Endometrial microvascular endothelial cells (primary cell): ENCODE data around the gene VPS8. TPM values are rescaled to one million over a fixed set of nuclear protein-coding genes. Genes with fewer than 3 reads are reported as not detected.
"Not testable (repeated sequence)": the region's sequence is repeated elsewhere in the genome, so short reads cannot be mapped to it uniquely, and the experiment has no call there.

Experiments used
- in situ Hi-C: cut with HindIII; loops from 2 replicates; pipeline ENCODE4 v1.10.0; 2017; ENCODE audit warnings: low sequenced_read_pairs, low pct_unique_long_range_greater_than_20kb; ENCODE audit errors: inconsistent ontology term
- total RNA-seq: library from RNA; depleted of rRNA; stranded (reverse); fragments of >200 nt; gene quantifications from one replicate; pipeline ENCODE4 v1.2.3, GENCODE V29; 2015; ENCODE audit errors: inconsistent ontology term

VPS8 gene
- total RNA-seq, 1 donor from 2014 or later, result 34.5 TPM

DNA sequence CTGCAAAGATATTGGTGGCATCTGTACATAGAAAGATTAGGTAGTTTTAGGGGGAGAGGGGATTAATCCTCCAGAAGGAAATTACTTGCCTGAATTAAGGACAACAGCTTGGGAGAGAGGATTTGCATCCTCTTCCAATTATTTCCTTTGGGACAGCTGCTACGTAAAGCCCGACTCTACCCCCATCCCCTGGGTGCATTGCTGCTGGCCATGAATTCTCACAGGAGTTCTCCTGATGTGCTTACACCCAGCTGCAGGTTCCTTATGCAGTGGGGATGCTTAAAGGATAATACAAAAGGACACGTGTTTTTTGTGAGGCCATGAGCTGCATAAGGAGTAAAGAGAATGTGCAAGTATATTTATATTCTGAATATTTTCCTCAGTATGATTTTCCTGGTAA is 132.3 kb downstream of the VPS8 start:
- in situ Hi-C loops, result no loop called here

DNA sequence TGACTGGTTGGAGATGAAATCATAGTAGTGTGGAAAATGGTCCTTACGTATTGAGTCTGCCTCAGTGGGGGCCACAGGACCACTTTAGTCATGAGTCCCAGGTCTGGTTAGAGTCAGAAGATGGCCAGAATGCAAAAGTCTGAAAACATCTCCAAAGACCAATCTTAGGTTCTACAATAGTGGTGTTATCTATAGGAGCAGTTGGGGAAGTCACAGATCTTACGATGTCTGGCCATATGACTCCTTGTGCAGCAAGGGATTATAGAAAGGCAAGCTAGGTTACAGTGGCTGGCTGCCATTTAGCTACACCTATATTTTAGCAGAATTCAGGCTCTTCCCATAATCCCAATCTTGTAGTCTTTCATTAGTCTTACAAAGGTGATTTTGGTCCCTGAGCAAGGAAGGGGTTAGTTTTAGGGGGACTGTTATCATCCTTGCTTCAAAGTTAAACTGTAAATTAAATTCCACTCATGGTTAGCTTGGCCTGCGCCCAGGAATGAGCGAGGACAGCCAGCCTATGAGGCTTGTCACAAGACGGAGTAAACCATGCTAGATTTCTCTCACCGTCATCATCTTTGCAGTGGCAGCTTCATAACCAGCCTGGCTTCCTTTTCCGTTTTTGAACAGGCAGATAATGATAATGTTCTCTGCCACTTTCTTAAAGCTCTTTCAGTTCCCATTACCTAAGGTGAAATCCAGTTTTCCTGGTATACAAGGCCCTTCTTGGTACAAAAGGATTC is 134.1 kb downstream of the VPS8 start:
- in situ Hi-C loops, result no loop called here

GRCh38 chr3:184946917-184947316 is 135.0 kb downstream of the VPS8 start:
- in situ Hi-C loops, result no loop called here

DNA sequence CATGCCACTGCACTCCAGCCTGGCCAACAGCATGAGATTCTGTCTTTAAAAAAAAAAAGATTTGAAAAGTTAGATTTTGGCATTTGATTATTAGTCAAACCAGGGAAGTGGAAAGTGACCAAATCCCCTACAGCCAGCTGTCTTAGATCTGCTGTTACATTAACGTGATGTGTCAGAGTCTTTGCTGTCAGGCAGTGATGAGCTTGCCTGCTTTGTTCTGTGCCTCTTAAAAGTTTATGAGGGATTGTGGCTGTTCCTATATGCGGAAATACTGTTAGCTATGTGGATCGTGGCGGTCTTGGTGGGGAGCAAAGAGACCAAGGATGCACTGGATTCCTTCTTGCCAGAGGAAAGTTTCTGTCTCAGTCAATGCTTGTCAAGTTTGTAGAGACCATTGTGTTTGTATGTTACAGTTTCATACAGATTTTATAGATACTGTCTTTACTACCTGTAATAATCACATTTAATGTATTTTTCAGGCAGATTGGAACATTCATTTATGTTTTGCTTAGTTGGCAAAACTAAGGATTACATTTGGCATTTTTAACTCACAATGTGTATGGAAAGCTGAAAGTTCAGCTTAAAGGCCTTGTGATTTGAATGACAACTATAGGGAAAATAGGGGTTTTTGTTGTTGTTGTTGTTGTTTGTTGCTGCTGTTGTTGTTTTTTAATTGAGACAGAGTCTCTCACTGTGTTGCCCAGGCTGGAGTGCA is 137.4 kb downstream of the VPS8 start:
- in situ Hi-C loops, result no loop called here

- in situ Hi-C loops, result not testable (repeated sequence)
Measured at GRCh38 chr3:184950816-184951215, 138.8 kb downstream of the VPS8 start.

DNA sequence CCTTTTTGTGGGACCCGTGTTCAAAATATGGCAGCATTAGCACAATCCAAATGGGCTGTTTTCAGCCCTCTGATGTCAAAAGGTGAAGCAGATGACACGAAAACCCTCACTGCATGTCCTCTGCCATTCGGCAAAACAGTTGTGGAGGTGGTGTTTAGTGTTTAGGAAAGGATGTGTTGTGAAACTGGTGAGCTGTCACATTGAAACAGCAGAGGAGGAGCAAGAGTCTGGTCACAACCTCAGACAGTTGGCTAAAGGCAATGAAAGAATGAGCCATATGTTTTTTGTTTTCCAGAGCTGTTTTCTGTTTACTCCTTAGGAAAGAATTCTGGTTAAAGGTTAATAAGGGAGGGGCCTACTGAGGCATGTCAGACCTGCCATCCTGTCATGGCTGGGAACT is 140.7 kb downstream of the VPS8 start:
- in situ Hi-C loops, result no loop called here

GRCh38 chr3:184953401-184953800 is 141.4 kb downstream of the VPS8 start:
- in situ Hi-C loops, result no loop called here

GRCh38 chr3:184954251-184954650 is 142.3 kb downstream of the VPS8 start:
- in situ Hi-C loops, result no loop called here

DNA sequence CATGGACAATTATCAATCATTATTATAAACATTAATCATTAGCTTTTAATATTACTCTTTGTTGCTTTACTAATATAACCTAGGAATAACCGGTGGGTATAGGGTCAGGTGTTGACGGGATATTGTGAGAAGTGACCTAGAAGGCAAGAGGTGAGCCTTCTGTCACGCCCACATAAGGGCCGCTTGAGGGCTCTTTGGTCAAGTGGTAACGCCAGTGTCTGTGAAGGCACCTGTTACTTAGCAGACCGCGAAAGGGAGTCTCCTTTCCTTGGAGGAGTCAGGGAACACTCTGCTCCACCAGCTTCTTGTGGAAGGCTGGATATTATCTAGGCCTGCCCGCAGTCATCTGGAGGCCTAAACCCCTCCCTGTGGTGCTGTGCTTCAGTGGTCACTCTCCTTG is 142.9 kb downstream of the VPS8 start:
- in situ Hi-C loops, result not testable (repeated sequence)

DNA sequence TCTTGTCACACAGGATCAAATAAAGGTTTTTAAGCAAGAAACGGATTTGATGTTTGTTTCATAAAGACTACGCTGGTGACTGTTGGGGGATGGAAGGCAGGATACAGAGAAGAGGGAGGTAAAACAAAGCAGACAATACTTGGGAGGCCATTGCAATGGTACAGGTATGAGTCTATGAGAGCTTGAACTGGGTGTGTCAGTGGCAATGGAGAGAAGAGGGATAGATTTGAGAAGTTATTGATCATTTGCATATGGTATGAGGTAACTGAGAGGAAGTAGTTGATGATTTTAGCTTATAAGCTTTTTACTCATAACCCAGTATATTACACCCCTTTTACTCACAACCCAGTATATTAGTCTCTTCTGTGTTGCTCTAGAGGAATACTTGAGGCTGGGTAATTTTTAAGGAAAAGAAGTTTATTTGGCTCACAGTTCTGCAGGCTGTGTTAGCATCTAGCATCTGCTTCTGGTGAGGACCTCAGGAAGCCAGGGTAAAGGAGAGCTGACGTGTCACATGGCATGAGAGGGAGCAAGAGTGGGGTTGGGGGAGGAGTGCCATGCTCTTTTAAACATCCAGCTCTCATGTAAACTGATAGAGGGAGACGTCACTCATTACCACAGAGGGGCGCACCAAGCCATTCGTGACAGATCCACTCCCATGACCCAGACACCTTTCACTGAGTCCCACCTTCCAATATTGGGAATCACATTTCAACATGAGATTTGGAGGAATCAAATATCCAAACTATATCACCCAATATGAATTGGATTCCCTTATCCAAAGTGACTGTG is 153.9 kb downstream of the VPS8 start:
- in situ Hi-C loops, result no loop called here

- in situ Hi-C loops, result no loop called here
Measured at GRCh38 chr3:184968115-184968514, 156.1 kb downstream of the VPS8 start.

DNA sequence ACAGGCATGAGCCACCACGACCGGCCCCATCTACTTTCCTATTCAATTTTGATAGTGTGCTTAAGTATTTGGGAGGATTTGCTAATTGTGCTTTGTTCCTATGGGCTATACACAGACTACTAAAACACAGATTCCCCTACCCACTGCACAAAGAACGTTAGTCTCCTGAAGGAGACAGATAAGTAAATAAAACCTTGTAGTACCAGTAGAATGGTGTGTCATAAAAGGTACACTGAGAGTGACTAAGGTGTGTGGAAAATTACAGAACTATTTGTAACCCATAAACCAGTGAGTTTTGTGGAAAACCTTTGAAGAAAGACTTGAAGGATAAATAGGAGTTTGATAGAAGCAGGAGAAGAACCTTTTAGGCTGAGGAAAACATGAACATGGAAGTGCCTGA is 158.2 kb downstream of the VPS8 start:
- in situ Hi-C loops, result no loop called here

GRCh38 chr3:184977796-184978195 is 165.8 kb downstream of the VPS8 start:
- in situ Hi-C loops, result no loop called here

GRCh38 chr3:184981071-184981470 is 169.1 kb downstream of the VPS8 start:
- in situ Hi-C loops, result no loop called here

DNA sequence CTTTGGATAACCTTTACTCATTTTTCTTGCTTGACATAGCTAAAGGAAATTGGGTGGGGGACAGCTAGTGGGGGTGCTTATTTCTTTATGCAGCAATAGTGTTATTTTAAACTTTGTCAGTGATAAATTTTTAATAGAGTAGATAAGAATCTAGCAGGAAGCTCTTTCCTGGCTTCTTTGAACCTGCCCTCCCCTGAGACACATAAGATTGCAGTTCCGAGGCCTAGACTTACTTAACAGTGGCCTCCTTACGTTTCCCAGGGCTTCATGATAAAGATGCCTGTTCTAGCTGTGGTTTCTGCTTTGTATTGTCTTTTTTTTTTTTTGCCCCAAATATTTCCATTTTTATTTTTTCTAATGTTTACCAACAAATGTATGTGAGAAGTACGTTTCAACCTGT is 170.1 kb downstream of the VPS8 start:
- in situ Hi-C loops, result no loop called here

- in situ Hi-C loops, result no loop called here
Measured at GRCh38 chr3:184985586-184985985, 173.6 kb downstream of the VPS8 start.

GRCh38 chr3:184986366-184986889 is 174.5 kb downstream of the VPS8 start:
- in situ Hi-C loops, result no loop called here

DNA sequence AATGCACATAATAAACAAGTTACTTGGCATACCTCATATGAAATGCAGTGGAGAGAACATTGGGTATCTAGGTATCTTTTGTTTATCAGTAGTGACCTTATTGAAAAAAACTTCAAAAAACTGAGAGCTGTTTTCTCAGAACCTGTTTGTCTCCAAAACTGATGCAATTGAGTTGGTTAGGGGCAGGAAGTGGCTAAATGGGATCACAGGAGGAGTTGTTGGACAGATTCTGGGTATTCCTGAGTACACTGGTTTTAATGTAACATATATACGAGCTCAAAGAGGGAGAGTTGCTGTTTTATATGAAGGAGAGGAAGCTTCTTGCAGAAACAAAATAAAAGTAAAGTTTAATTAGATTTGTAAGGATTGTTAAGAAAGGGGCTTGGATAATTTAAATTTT is 181.4 kb downstream of the VPS8 start:
- in situ Hi-C loops, result no loop called here

DNA sequence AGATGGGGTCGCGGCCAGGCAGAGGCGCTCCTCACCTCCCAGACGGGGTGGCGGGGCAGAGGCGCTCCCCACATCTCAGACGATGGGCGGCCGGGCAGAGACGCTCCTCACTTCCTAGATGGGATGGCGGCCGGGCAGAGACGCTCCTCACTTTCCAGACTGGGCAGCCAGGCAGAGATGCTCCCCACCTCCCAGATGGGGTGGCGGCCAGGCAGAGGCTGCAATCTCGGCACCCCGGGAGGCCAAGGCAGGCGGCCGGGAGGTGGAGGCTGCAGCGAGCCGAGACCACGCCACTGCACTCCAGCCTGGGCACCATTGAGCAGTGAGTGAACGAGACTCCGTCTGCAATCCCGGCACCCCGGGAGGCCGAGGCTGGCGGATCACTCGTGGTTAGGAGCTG is 191.9 kb downstream of the VPS8 start:
- in situ Hi-C loops, result not testable (repeated sequence)

DNA sequence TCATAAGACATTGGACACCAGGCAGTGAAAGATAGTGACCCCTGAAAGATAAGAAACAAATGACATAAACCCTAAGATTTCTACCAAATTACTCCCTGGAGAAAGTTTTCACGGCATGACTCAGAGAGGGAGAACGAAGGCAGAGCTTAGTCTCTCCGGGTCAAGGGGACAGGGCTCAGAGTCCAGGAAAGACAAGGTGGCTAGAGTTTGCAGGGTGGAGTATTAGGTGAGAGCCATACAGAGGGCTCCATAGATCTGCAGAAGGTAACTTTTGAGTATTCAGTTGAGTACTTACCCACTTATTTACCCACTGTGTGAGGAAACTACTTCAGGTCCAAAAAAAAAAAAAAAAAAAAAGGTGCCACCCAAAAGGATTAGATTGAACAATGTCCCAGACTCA is 197.7 kb downstream of the VPS8 start:
- in situ Hi-C loops, result no loop called here
